ENCODE measurements around the gene ULK1.

DNA sequence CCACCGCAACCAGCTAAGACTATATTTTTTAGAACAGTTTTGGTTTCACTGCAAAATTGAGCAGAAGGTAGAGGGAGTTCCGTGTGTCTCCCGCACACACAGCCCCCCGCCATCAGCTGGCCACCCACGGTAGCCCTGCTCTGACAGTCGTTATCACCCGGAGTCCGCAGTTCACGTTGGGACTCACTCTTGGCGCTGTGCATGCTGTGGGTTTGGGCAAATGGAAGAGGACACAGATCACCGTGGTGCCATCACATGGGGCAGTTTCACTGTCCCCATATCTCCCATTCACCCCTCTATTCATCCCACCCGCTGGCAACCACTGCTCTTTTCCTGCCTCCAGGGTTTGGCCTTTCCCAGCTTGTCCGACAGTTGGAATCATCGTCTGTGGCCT, 31.8 kb upstream of the ULK1 start:
- TF ChIP-seq, protein P1, sequence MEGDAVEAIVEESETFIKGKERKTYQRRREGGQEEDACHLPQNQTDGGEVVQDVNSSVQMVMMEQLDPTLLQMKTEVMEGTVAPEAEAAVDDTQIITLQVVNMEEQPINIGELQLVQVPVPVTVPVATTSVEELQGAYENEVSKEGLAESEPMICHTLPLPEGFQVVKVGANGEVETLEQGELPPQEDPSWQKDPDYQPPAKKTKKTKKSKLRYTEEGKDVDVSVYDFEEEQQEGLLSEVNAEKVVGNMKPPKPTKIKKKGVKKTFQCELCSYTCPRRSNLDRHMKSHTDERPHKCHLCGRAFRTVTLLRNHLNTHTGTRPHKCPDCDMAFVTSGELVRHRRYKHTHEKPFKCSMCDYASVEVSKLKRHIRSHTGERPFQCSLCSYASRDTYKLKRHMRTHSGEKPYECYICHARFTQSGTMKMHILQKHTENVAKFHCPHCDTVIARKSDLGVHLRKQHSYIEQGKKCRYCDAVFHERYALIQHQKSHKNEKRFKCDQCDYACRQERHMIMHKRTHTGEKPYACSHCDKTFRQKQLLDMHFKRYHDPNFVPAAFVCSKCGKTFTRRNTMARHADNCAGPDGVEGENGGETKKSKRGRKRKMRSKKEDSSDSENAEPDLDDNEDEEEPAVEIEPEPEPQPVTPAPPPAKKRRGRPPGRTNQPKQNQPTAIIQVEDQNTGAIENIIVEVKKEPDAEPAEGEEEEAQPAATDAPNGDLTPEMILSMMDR (IDR thresholded peaks at IDR 0.05) = no peak
- TF ChIP-seq POLR2A (IDR thresholded peaks at IDR 0.05) = no peak

Measured in adrenal gland (tissue), 5 donors.